ENCODE measurements around the gene HSFX3.
"Not testable (repeated sequence)": the region's sequence is repeated elsewhere in the genome, so short reads cannot be mapped to it uniquely, and the experiment has no call there.

DNA sequence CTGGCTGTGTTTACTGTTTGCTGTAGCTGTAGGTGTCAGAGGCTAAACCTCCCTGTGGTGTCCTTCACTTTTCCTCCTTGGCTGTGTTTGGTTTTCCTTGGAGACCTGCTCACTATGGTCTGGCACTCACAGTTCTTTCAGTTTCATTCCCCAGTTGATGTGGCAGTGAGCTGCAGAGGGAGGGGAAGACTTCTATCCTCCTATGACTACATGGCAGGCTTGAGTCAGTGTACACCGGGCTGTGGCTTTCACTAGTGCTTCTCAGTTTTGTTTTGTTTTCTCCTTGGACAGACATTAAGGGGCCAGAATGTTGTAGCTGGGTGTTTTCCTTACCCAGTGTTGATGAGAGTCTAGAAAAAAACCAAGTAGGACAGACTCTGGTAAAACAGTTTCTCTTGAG is 23.7 kb upstream of the HSFX3 start:
- TF ChIP-seq, protein P1, sequence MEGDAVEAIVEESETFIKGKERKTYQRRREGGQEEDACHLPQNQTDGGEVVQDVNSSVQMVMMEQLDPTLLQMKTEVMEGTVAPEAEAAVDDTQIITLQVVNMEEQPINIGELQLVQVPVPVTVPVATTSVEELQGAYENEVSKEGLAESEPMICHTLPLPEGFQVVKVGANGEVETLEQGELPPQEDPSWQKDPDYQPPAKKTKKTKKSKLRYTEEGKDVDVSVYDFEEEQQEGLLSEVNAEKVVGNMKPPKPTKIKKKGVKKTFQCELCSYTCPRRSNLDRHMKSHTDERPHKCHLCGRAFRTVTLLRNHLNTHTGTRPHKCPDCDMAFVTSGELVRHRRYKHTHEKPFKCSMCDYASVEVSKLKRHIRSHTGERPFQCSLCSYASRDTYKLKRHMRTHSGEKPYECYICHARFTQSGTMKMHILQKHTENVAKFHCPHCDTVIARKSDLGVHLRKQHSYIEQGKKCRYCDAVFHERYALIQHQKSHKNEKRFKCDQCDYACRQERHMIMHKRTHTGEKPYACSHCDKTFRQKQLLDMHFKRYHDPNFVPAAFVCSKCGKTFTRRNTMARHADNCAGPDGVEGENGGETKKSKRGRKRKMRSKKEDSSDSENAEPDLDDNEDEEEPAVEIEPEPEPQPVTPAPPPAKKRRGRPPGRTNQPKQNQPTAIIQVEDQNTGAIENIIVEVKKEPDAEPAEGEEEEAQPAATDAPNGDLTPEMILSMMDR (conservative IDR thresholded peaks at IDR 0.05; ENCODE audit: low read depth, low read length): not testable (repeated sequence)
- not testable (repeated sequence) for TF ChIP-seq EZH2 (IDR thresholded peaks at IDR 0.05; ENCODE audit: low read length, unreplicated experiment)

Data from PC-3 (cell line).